H9 (cell line): ENCODE measurements around the gene NCS1. TPM values are rescaled to one million over a fixed set of nuclear protein-coding genes. Genes with fewer than 3 reads are reported as not detected.

Source experiments
- DNase-seq: peaks from one replicate; pipeline ENCODE4 v3.0.0-alpha.2; 2017
- H2AFZ ChIP-seq: one replicate; pipeline ENCODE4 v1.6.1; 2013; ENCODE audit warnings: mild to moderate bottlenecking, low read length, control low read depth, moderate library complexity
- H2AK5ac ChIP-seq: 2 replicates; pipeline ENCODE4 v1.6.1; 2013; ENCODE audit warnings: low read length, control low read depth, mixed read lengths; ENCODE audit not compliant: insufficient read length
- H2BK120ac ChIP-seq: one replicate; pipeline ENCODE4 v1.6.1; 2013; ENCODE audit warnings: low read depth, mild to moderate bottlenecking, low read length, control low read depth, inconsistent platforms; ENCODE audit not compliant: poor library complexity, severe bottlenecking
- H2BK12ac ChIP-seq: 2 replicates; pipeline ENCODE4 v1.6.1; 2013; ENCODE audit warnings: low read length, control low read depth, mixed read lengths, low read depth; ENCODE audit not compliant: insufficient read length
- H2BK15ac ChIP-seq: 2 replicates; pipeline ENCODE4 v1.6.1; 2013; ENCODE audit warnings: low read depth, low read length, control low read depth
- H2BK20ac ChIP-seq: one replicate; pipeline ENCODE4 v1.6.1; 2013; ENCODE audit warnings: low read depth, mild to moderate bottlenecking, low read length, control low read depth, inconsistent platforms; ENCODE audit not compliant: poor library complexity, severe bottlenecking
- H2BK5ac ChIP-seq: 2 replicates; pipeline ENCODE4 v1.6.1; 2013; ENCODE audit warnings: low read length, control low read depth, mixed read lengths; ENCODE audit not compliant: insufficient read length
- H3K14ac ChIP-seq: 2 replicates; pipeline ENCODE4 v1.6.1; 2013; ENCODE audit warnings: low read length, control low read depth; ENCODE audit not compliant: insufficient read depth
- H3K18ac ChIP-seq: 2 replicates; pipeline ENCODE4 v1.6.1; 2013; ENCODE audit warnings: low read depth, mild to moderate bottlenecking, mixed read lengths, low read length, control low read depth; ENCODE audit not compliant: insufficient read length
- H3K23ac ChIP-seq: 2 replicates; pipeline ENCODE4 v1.6.1; 2013; ENCODE audit warnings: low read length, control low read depth, mixed read lengths, low read depth; ENCODE audit not compliant: insufficient read length
- H3K23me2 ChIP-seq: 2 replicates; pipeline ENCODE4 v1.6.1; 2013; ENCODE audit warnings: low read depth, mild to moderate bottlenecking, mixed read lengths, low read length, control low read depth; ENCODE audit not compliant: insufficient read length, poor library complexity, severe bottlenecking
- H3K27ac ChIP-seq: 2 replicates; pipeline ENCODE4 v1.5.1; 2013; ENCODE audit warnings: low read length, control low read depth, mixed read lengths, low read depth; ENCODE audit not compliant: insufficient read length
- H3K27me3 ChIP-seq: 2 replicates; pipeline ENCODE4 v1.6.1; 2013; ENCODE audit warnings: low read length, control low read depth, inconsistent platforms; ENCODE audit not compliant: insufficient read depth
- H3K4ac ChIP-seq: 2 replicates; pipeline ENCODE4 v1.6.1; 2013; ENCODE audit warnings: low read depth, mild to moderate bottlenecking, control low read depth, inconsistent platforms, low read length, moderate library complexity
- H3K4me1 ChIP-seq: 2 replicates; pipeline ENCODE4 v1.6.1; 2013; ENCODE audit warnings: low read length, control low read depth, inconsistent platforms; ENCODE audit not compliant: insufficient read depth
- H3K4me2 ChIP-seq: 2 replicates; pipeline ENCODE4 v1.6.1; 2013; ENCODE audit warnings: low read length, control low read depth, mixed read lengths; ENCODE audit not compliant: insufficient read length, insufficient read depth
- H3K56ac ChIP-seq: 2 replicates; pipeline ENCODE4 v1.6.1; 2013; ENCODE audit warnings: low read depth, mild to moderate bottlenecking, mixed read lengths, low read length, control low read depth; ENCODE audit not compliant: insufficient read length
- H3K79me1 ChIP-seq: 2 replicates; pipeline ENCODE4 v1.6.1; 2013; ENCODE audit warnings: low read depth, mild to moderate bottlenecking, moderate library complexity, low read length, control low read depth, inconsistent platforms; ENCODE audit not compliant: insufficient read depth, poor library complexity, severe bottlenecking
- H3K79me2 ChIP-seq: 2 replicates; pipeline ENCODE4 v1.6.1; 2013; ENCODE audit warnings: low read length, control low read depth, inconsistent platforms; ENCODE audit not compliant: insufficient read depth
- H3K9ac ChIP-seq: 2 replicates; pipeline ENCODE4 v1.6.1; 2013; ENCODE audit warnings: low read length, control low read depth, mixed read lengths; ENCODE audit not compliant: insufficient read length; ENCODE audit errors: extremely low read depth
- H3K9me3 ChIP-seq: one replicate; pipeline ENCODE4 v1.6.1; 2013; ENCODE audit warnings: low read depth, low read length, inconsistent platforms; ENCODE audit not compliant: control insufficient read depth
- H3T11ph ChIP-seq: one replicate; pipeline ENCODE4 v1.6.1; 2013; ENCODE audit warnings: mild to moderate bottlenecking, low read length, control low read depth, inconsistent platforms
- H4K20me1 ChIP-seq: one replicate; pipeline ENCODE4 v1.6.1; 2013; ENCODE audit not compliant: control insufficient read depth, insufficient read length, insufficient read depth
- H4K5ac ChIP-seq: 2 replicates; pipeline ENCODE4 v1.6.1; 2013; ENCODE audit warnings: low read depth, mild to moderate bottlenecking, mixed read lengths, low read length, control low read depth; ENCODE audit not compliant: insufficient read length
- H4K8ac ChIP-seq: replicated peaks from 2 replicates; pipeline ENCODE4 v1.6.1; 2013; ENCODE audit warnings: low read length, control low read depth, mixed read lengths, low read depth; ENCODE audit not compliant: insufficient read length
- H4K91ac ChIP-seq: 2 replicates; pipeline ENCODE4 v1.6.1; 2013; ENCODE audit warnings: low read depth, mild to moderate bottlenecking, moderate library complexity, mixed read lengths, low read length, control low read depth; ENCODE audit not compliant: insufficient read length
- H3K27ac Mint-ChIP-seq, 3 experiments: 2 replicates in 2 of 3; 3 replicates in 1 of 3; pipeline ENCODE4 v1.8.0; 2020 to 2021; ENCODE audit warnings: mixed read lengths in 3 of 3, mild to moderate bottlenecking in 1 of 3, moderate library complexity in 1 of 3
- H3K27me3 Mint-ChIP-seq: 2 replicates; pipeline ENCODE4 v1.8.0; 2021; ENCODE audit warnings: low read depth, mild to moderate bottlenecking, moderate library complexity, mixed read lengths
- H3K36me3 Mint-ChIP-seq, 3 experiments: 2 replicates in 2 of 3; 3 replicates in 1 of 3; pipeline ENCODE4 v1.8.0; 2020 to 2021; ENCODE audit warnings: low read depth in 3 of 3, mixed read lengths in 3 of 3; ENCODE audit not compliant: insufficient read depth in 1 of 3
- H3K4me1 Mint-ChIP-seq, 2 experiments: 2 replicates each; pipeline ENCODE4 v1.8.0; 2020; ENCODE audit warnings: mixed read lengths in 2 of 2
- H3K4me3 Mint-ChIP-seq, 2 experiments: 2 replicates in 1 of 2; 3 replicates in 1 of 2; pipeline ENCODE4 v1.8.0; 2020 to 2021; ENCODE audit warnings: mild to moderate bottlenecking in 2 of 2, mixed read lengths in 2 of 2, moderate library complexity in 1 of 2
- H3K9me3 Mint-ChIP-seq, 2 experiments: 2 replicates in 1 of 2; 3 replicates in 1 of 2; pipeline ENCODE4 v1.8.0; 2020; ENCODE audit warnings: mild to moderate bottlenecking in 2 of 2, mixed read lengths in 2 of 2, moderate library complexity in 1 of 2
- WGBS: extraction: QIAGEN DNeasy Blood & Tissue Kit; methylation state at CpG from one replicate; pipeline ENCODE4 v1.1.7; 2013; ENCODE audit warnings: missing lambda C conversion rate, low lambda C conversion rate, mixed read lengths; ENCODE audit not compliant: insufficient read length; ENCODE audit errors: extremely low coverage; 5-methylcytosine and 5-hydroxymethylcytosine counted together
- total RNA-seq: library from RNA; stranded (reverse); gene quantifications from 2 replicates; pipeline ENCODE4 v1.2.1, GENCODE V29; 2021
- TF ChIP-seq, protein P1 (sequence below): fragments of 200-600 bp; sonication (generic); conservative IDR thresholded peaks from 3 replicates; pipeline ENCODE4 v1.8.0; 2021; ENCODE audit warnings: antibody characterized with exemption, mild to moderate bottlenecking

NCS1 gene
- total RNA-seq, 1 experiment from 2014 or later: 38.1 TPM

DNA sequence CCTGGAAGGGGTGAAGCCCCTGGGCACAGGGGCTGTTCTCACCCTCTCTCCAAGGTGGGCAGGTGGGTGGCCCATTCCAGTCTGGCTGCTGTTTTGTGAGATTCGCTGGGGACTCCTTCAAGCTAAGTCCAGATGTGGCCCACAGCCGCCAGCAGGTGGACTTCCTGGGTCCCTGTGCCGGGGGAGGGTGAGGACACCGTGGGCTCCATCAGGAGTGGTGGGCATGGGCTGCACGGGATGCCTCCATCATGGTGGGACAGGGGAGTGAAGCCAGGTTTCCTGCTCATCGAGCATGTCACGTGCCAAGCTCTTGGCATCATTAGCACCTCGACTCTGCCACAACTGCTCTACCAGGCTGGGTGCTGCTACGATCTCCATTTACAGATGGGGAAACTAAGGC, 1.8 kb downstream of the NCS1 start:
- no peaks in the 10 kb centered on the region; a peak in 1 of 5 replicates for H3K9me3 Mint-ChIP-seq
- Histone ChIP-seq H3K23ac (no peak overlapping the region), H3K4me1 (no peaks in the 10 kb centered on the region), H3T11ph (no peak overlapping the region), H2BK12ac (no peak overlapping the region), H4K5ac (no peak overlapping the region), H3K23me2 (peaks cover 12% of the 10 kb centered on the region), H3K79me2 (peaks cover 2% of the 10 kb centered on the region; the same call in 1 of the 2 replicates), H2BK5ac (no peak overlapping the region), H3K56ac (no peak overlapping the region), H2AK5ac (no peak overlapping the region), H3K14ac (no peak overlapping the region), H3K4ac (no peak overlapping the region), H4K91ac (no peak overlapping the region), H3K79me1 (no peaks in the 10 kb centered on the region), H3K4me2 (no peak overlapping the region), H4K8ac (no peak overlapping the region), H4K20me1 (no peaks in the 10 kb centered on the region), H2BK15ac (no peak overlapping the region), H3K18ac (no peak overlapping the region), H2BK20ac (no peak overlapping the region), H3K9me3 (no peaks in the 10 kb centered on the region), H3K9ac (no peak overlapping the region), H3K27me3 (no peaks in the 10 kb centered on the region), H2BK120ac (no peak overlapping the region), H3K27ac (no peak overlapping the region), H2AFZ (no peak overlapping the region)
- peak overlapping the region; percentile 81 to 90 for H3K4me3 Mint-ChIP-seq
- DNase-seq: no peak
- H3K4me1 Mint-ChIP-seq: peaks cover 10 to 40% of the 10 kb centered on the region in 2 experiments
- no peaks in the 10 kb centered on the region; a peak in 1 of 7 replicates for H3K36me3 Mint-ChIP-seq
- TF ChIP-seq, protein P1, sequence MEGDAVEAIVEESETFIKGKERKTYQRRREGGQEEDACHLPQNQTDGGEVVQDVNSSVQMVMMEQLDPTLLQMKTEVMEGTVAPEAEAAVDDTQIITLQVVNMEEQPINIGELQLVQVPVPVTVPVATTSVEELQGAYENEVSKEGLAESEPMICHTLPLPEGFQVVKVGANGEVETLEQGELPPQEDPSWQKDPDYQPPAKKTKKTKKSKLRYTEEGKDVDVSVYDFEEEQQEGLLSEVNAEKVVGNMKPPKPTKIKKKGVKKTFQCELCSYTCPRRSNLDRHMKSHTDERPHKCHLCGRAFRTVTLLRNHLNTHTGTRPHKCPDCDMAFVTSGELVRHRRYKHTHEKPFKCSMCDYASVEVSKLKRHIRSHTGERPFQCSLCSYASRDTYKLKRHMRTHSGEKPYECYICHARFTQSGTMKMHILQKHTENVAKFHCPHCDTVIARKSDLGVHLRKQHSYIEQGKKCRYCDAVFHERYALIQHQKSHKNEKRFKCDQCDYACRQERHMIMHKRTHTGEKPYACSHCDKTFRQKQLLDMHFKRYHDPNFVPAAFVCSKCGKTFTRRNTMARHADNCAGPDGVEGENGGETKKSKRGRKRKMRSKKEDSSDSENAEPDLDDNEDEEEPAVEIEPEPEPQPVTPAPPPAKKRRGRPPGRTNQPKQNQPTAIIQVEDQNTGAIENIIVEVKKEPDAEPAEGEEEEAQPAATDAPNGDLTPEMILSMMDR: no peak
- peaks cover 19% of the 10 kb centered on the region for H3K27me3 Mint-ChIP-seq
- no peak overlapping the region for H3K27ac Mint-ChIP-seq
- no CpG with 5 or more reads among the region's 9 CpGs for WGBS
